Measurements from ENCODE around the gene BHLHE23. TPM values are rescaled to one million over a fixed set of nuclear protein-coding genes. Genes with fewer than 3 reads are reported as not detected.

Gene BHLHE23
- total RNA-seq, 2 donors from 2014 or later = not detected

GRCh38 chr20:63049191-63049518 lies 42.4 kb upstream of the BHLHE23 start:
- Histone ChIP-seq H3K27ac (no peak overlapping the region), H3K9ac (ENCODE audit: low read depth in 2 of 2, low read length in 2 of 2) (no peak overlapping the region), H3K4me3 (no peak overlapping the region), H3K4me1 (no peaks in the 10 kb centered on the region), H3K36me3 (no peaks in the 10 kb centered on the region), H3K9me3 (no peaks in the 10 kb centered on the region), H3K27me3 (no peaks in the 10 kb centered on the region)
- no peak for DNase-seq
- intact Hi-C loops (cut with DNase I) = no loop called here
- TF ChIP-seq CTCF (IDR thresholded peaks at IDR 0.05) = no peak

- no peak for DNase-seq
- Histone ChIP-seq H3K9me3 (no peaks in the 10 kb centered on the region), H3K36me3 (no peaks in the 10 kb centered on the region), H3K9ac (ENCODE audit: low read depth in 2 of 2, low read length in 2 of 2) (no peak overlapping the region), H3K4me1 (no peaks in the 10 kb centered on the region), H3K4me3 (no peak overlapping the region), H3K27ac (no peak overlapping the region), H3K27me3 (no peaks in the 10 kb centered on the region)
- TF ChIP-seq CTCF (IDR thresholded peaks at IDR 0.05) = no peak
- intact Hi-C loops (cut with DNase I) = no loop called here
Observed at GRCh38 chr20:63048516-63049190, 41.9 kb upstream of the BHLHE23 start.

GRCh38 chr20:63047946-63048345 lies 41.2 kb upstream of the BHLHE23 start:
- Histone ChIP-seq H3K9me3 (no peaks in the 10 kb centered on the region), H3K4me3 (no peak overlapping the region), H3K36me3 (no peaks in the 10 kb centered on the region), H3K27ac (no peak overlapping the region), H3K27me3 (no peaks in the 10 kb centered on the region), H3K4me1 (no peaks in the 10 kb centered on the region), H3K9ac (ENCODE audit: low read depth in 2 of 2, low read length in 2 of 2) (no peak overlapping the region)
- intact Hi-C loops (cut with DNase I) = no loop called here
- DNase-seq = no peak
- no peak for TF ChIP-seq CTCF (IDR thresholded peaks at IDR 0.05)

- no peak for TF ChIP-seq CTCF (IDR thresholded peaks at IDR 0.05)
- Histone ChIP-seq H3K9ac (ENCODE audit: low read depth in 2 of 2, low read length in 2 of 2) (no peak overlapping the region), H3K27ac (no peak overlapping the region), H3K27me3 (no peaks in the 10 kb centered on the region), H3K36me3 (no peaks in the 10 kb centered on the region), H3K4me3 (no peak overlapping the region), H3K9me3 (no peaks in the 10 kb centered on the region), H3K4me1 (no peaks in the 10 kb centered on the region)
- no peak for DNase-seq
- intact Hi-C loops (cut with DNase I) = no loop called here
Observed at GRCh38 chr20:63047267-63047666, 40.5 kb upstream of the BHLHE23 start.

- Histone ChIP-seq H3K4me1 (no peaks in the 10 kb centered on the region), H3K4me3 (no peak overlapping the region), H3K9me3 (no peaks in the 10 kb centered on the region), H3K36me3 (no peaks in the 10 kb centered on the region), H3K9ac (ENCODE audit: low read depth in 2 of 2, low read length in 2 of 2) (no peak overlapping the region), H3K27me3 (no peaks in the 10 kb centered on the region), H3K27ac (no peak overlapping the region)
- no peak for DNase-seq
- no peak for TF ChIP-seq CTCF (IDR thresholded peaks at IDR 0.05)
- intact Hi-C loops (cut with DNase I) = no loop called here
Observed at GRCh38 chr20:63046841-63047240, 40.1 kb upstream of the BHLHE23 start.
